Panc1 (cell line): ENCODE data around the gene RAPGEFL1.

Experiments used
- POLR2AphosphoS5 ChIP-seq: IDR thresholded peaks from 2 replicates; pipeline ENCODE4 v1.6.1; 2012; ENCODE audit warnings: mild to moderate bottlenecking, low read depth, low read length, moderate library complexity
- TF ChIP-seq, protein P1 (sequence below): fragments of 450-650 bp; IDR thresholded peaks from 2 replicates; pipeline ENCODE4 v1.5.1; 2017; ENCODE audit warnings: mild to moderate bottlenecking

DNA sequence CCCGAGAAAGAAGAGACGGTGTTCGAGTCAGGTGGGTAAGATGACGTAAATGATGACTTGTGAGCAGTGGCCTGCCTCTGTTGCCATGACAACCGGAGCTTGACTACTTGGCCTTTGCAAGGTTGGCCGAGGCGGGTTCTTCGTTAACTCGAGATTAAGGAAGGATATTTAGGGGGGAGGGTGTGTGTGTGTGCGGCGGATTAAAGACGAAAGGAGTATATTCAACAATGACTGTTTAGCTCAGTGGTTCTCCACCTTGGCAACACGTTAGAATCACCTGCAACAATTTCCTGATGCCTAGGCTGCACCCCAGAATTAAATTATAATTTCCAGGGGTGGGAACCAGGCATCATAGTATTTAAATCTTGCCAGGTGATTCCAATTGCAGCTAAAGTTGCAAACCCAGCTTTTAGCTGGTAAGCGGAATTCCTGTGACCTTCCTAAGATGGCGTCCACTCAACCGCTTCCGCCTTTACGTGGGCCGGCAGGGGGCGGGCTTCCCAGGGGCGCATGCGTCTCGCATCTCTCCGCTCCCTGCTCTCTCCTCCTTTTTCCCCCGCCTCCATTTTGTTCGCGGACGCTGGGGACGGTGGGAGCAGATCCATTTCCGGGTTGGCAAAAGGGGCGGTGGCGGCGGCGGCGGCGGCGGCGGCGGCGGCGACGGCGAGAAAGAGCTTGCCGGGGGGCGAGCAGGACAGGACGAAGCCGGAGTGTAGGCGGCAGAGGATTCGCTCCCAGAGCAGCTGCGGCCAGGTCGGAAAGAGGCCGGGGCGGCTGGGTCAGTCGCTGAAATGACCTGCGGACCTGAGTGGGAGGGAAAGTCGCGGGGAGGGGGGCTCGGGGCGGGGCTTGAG, 41.7 kb downstream of the RAPGEFL1 start, which contains the start of gene WIPF2:
- TF ChIP-seq, protein P1, sequence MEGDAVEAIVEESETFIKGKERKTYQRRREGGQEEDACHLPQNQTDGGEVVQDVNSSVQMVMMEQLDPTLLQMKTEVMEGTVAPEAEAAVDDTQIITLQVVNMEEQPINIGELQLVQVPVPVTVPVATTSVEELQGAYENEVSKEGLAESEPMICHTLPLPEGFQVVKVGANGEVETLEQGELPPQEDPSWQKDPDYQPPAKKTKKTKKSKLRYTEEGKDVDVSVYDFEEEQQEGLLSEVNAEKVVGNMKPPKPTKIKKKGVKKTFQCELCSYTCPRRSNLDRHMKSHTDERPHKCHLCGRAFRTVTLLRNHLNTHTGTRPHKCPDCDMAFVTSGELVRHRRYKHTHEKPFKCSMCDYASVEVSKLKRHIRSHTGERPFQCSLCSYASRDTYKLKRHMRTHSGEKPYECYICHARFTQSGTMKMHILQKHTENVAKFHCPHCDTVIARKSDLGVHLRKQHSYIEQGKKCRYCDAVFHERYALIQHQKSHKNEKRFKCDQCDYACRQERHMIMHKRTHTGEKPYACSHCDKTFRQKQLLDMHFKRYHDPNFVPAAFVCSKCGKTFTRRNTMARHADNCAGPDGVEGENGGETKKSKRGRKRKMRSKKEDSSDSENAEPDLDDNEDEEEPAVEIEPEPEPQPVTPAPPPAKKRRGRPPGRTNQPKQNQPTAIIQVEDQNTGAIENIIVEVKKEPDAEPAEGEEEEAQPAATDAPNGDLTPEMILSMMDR, result no peak
- TF ChIP-seq POLR2AphosphoS5, result peak; percentile 80
